ENCODE results near the gene IGSF10. TPM values are rescaled to one million over a fixed set of nuclear protein-coding genes. Genes with fewer than 3 reads are reported as not detected.

The IGSF10 gene
- polyA plus RNA-seq, 1 of the 3 experiments (the other 2 are of a cell fraction), result 15.3 TPM

DNA sequence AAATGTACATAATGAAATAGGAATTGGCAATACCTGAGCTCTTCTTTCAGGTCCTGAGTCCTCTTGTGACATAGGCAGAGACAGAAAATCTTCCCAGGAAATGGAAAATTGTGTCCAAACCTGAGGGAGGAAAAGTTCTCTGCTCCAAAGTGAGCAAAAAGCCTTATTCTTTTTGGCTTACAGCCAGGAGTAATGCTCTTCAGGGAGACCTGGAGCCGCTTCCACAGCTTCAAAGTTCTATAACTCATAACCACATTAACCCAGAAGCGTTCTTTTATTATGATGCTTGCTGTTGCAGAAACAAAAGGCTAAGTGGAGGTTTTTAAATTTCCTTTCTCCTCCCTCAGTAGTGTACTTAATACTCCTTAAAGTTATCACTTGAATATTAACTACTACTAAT, 633 bp downstream of the IGSF10 start:
- no peak for DNase-seq
- POLR2A ChIA-PET, result no interaction called here
- H3K9ac ChIP-seq, result no peak overlapping the region
- CTCF ChIA-PET, result interaction anchor here (0.8 to 4.9 kb wide), 3 partner anchors 9 to 20 kb away, joined by 3 to 22 read pairs (median 5); no protein-coding TSS in a partner anchor
- no peak overlapping the region for H3K4me2 ChIP-seq
- H3K4me3 ChIP-seq (ENCODE audit: low read depth in 2 of 2, low read length in 1 of 2), result peak overlapping the region in 1 of 2 experiments; percentile 12; a peak in 1 of 4 replicates
- no peak overlapping the region for H2AFZ ChIP-seq (ENCODE audit: low read depth)
- 28% methylated on average over 2 of the region's 2 CpGs for WGBS (ENCODE audit: low lambda C conversion rate)
- peaks cover 3% of the 10 kb centered on the region for H3F3A ChIP-seq (replicated peaks; ENCODE audit: insufficient read depth)
- no peaks in the 10 kb centered on the region for H4K20me1 ChIP-seq (ENCODE audit: insufficient read depth)
- no peak overlapping the region for H3K27ac ChIP-seq (ENCODE audit: low read depth in 2 of 2, low read length in 1 of 2)
- H3K36me3 ChIP-seq (replicated peaks in 1 of 2; ENCODE audit: control insufficient read depth in 1 of 2, insufficient read depth in 2 of 2, low read length in 1 of 2), result no peaks in the 10 kb centered on the region
- H3K9me3 ChIP-seq, result no peaks in the 10 kb centered on the region
- TF ChIP-seq, protein P1, sequence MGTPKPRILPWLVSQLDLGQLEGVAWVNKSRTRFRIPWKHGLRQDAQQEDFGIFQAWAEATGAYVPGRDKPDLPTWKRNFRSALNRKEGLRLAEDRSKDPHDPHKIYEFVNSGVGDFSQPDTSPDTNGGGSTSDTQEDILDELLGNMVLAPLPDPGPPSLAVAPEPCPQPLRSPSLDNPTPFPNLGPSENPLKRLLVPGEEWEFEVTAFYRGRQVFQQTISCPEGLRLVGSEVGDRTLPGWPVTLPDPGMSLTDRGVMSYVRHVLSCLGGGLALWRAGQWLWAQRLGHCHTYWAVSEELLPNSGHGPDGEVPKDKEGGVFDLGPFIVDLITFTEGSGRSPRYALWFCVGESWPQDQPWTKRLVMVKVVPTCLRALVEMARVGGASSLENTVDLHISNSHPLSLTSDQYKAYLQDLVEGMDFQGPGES (IDR thresholded peaks at IDR 0.05; ENCODE audit: low read depth, low read length), result no peak
- no peak for TF ChIP-seq USF1 (IDR thresholded peaks at IDR 0.05; ENCODE audit: borderline replicate concordance, low read depth)
- no peak for TF ChIP-seq ELF1 (IDR thresholded peaks at IDR 0.05)
- TF ChIP-seq TAF1 (IDR thresholded peaks at IDR 0.05; ENCODE audit: borderline replicate concordance, low read depth, low read length), result no peak
- TF ChIP-seq MEF2A (IDR thresholded peaks at IDR 0.05; ENCODE audit: borderline replicate concordance, low read depth), result no peak
- no peak for TF ChIP-seq GATA2 (CRISPR knock-in tag; IDR thresholded peaks at IDR 0.05)
- TF ChIP-seq FOXJ3 (CRISPR knock-in tag; IDR thresholded peaks at IDR 0.05), result no peak
- TF ChIP-seq RFX5 (IDR thresholded peaks at IDR 0.05; ENCODE audit: low read length), result no peak
- TF ChIP-seq MXI1 (IDR thresholded peaks at IDR 0.05; ENCODE audit: low read depth, low read length), result no peak
- no peak for TF ChIP-seq NFIC (IDR thresholded peaks at IDR 0.05; ENCODE audit: borderline replicate concordance)
- no peak for TF ChIP-seq SIN3A (IDR thresholded peaks at IDR 0.05; ENCODE audit: borderline replicate concordance, low read depth, low read length)
- no peak for TF ChIP-seq RCOR1 (IDR thresholded peaks at IDR 0.05; ENCODE audit: low read length)
- no peak for TF ChIP-seq JUND (IDR thresholded peaks at IDR 0.05)
- TF ChIP-seq FOXM1 (IDR thresholded peaks at IDR 0.05; ENCODE audit: low read depth), result no peak
- TF ChIP-seq, protein P2, sequence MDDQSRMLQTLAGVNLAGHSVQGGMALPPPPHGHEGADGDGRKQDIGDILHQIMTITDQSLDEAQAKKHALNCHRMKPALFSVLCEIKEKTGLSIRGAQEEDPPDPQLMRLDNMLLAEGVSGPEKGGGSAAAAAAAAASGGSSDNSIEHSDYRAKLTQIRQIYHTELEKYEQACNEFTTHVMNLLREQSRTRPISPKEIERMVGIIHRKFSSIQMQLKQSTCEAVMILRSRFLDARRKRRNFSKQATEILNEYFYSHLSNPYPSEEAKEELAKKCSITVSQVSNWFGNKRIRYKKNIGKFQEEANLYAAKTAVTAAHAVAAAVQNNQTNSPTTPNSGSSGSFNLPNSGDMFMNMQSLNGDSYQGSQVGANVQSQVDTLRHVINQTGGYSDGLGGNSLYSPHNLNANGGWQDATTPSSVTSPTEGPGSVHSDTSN (IDR thresholded peaks at IDR 0.05), result no peak
- TF ChIP-seq, protein P3, sequence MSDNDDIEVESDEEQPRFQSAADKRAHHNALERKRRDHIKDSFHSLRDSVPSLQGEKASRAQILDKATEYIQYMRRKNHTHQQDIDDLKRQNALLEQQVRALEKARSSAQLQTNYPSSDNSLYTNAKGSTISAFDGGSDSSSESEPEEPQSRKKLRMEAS (IDR thresholded peaks at IDR 0.05; ENCODE audit: low read depth), result no peak
- H3K4me1 ChIP-seq (ENCODE audit: control insufficient read depth in 1 of 2, insufficient read depth in 2 of 2, low read depth in 1 of 2, low read length in 1 of 2), result no peaks in the 10 kb centered on the region; a peak in 1 of 4 replicates
- H3K79me2 ChIP-seq (ENCODE audit: insufficient read depth), result no peaks in the 10 kb centered on the region
- peaks cover 10% of the 10 kb centered on the region; the same call in 1 of the 2 replicates for H3K27me3 ChIP-seq (ENCODE audit: insufficient read depth)
- no peaks in the 10 kb centered on the region for H3K9me2 ChIP-seq

DNA sequence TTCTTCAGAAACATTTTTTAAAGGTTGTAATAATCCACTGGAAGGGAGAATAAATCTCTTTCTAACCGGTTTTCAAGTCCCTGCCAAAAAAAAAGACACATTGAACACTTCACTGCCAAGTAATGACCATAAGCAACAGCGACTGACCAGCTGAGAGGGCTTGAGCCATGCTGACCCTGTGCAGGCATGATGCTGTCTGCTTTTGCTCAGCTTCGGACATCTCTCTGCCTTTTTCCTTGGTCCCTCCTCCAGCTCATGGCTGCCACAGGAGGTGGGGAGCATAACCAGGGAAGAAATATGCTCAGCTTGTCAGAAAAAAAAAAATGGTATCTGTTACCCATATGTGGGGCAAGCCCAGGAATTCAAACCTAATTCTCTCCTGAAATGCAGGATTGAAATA, 1.5 kb downstream of the IGSF10 start:
- H3K27ac ChIP-seq (ENCODE audit: low read depth in 2 of 2, low read length in 1 of 2), result no peak overlapping the region
- TF ChIP-seq FOXM1 (IDR thresholded peaks at IDR 0.05; ENCODE audit: low read depth) (no peak), CHD2 (IDR thresholded peaks at IDR 0.05; ENCODE audit: low read length, partially characterized antibody) (no peak), RXRA (IDR thresholded peaks at IDR 0.05; ENCODE audit: borderline replicate concordance, low read depth) (no peak), GABPA (IDR thresholded peaks at IDR 0.05; ENCODE audit: low read depth) (no peak), ELF1 (IDR thresholded peaks at IDR 0.05) (no peak), FOSL2 (IDR thresholded peaks at IDR 0.05; ENCODE audit: borderline replicate concordance, low read depth) (no peak), RAD21 (IDR thresholded peaks at IDR 0.05; ENCODE audit: low read length) (no peak)
- TF ChIP-seq, protein P2 (IDR thresholded peaks at IDR 0.05), result no peak
- TF ChIP-seq, protein P4, sequence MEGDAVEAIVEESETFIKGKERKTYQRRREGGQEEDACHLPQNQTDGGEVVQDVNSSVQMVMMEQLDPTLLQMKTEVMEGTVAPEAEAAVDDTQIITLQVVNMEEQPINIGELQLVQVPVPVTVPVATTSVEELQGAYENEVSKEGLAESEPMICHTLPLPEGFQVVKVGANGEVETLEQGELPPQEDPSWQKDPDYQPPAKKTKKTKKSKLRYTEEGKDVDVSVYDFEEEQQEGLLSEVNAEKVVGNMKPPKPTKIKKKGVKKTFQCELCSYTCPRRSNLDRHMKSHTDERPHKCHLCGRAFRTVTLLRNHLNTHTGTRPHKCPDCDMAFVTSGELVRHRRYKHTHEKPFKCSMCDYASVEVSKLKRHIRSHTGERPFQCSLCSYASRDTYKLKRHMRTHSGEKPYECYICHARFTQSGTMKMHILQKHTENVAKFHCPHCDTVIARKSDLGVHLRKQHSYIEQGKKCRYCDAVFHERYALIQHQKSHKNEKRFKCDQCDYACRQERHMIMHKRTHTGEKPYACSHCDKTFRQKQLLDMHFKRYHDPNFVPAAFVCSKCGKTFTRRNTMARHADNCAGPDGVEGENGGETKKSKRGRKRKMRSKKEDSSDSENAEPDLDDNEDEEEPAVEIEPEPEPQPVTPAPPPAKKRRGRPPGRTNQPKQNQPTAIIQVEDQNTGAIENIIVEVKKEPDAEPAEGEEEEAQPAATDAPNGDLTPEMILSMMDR (IDR thresholded peaks at IDR 0.05), result no peak

More for the DNA sequence above, 1.5 kb downstream of the IGSF10 start:
- H3K4me2 ChIP-seq, result no peak overlapping the region
- no peak overlapping the region for H3K4me3 ChIP-seq (ENCODE audit: low read depth in 2 of 2, low read length in 1 of 2)
- H3K9ac ChIP-seq, result no peak overlapping the region
- no peaks in the 10 kb centered on the region for H3K9me2 ChIP-seq
- H3K4me1 ChIP-seq (ENCODE audit: control insufficient read depth in 1 of 2, insufficient read depth in 2 of 2, low read depth in 1 of 2, low read length in 1 of 2), result no peaks in the 10 kb centered on the region; a peak in 1 of 4 replicates
- no peaks in the 10 kb centered on the region for H3K79me2 ChIP-seq (ENCODE audit: insufficient read depth)
- CTCF ChIA-PET, result interaction anchor here (1.4 to 4.9 kb wide), 2 partner anchors 9 to 20 kb away, joined by 5 to 22 read pairs; no protein-coding TSS in a partner anchor
- H3K36me3 ChIP-seq (replicated peaks in 1 of 2; ENCODE audit: control insufficient read depth in 1 of 2, insufficient read depth in 2 of 2, low read length in 1 of 2), result no peaks in the 10 kb centered on the region
- peaks cover 3% of the 10 kb centered on the region for H3F3A ChIP-seq (replicated peaks; ENCODE audit: insufficient read depth)
- peaks cover 10% of the 10 kb centered on the region; the same call in 1 of the 2 replicates for H3K27me3 ChIP-seq (ENCODE audit: insufficient read depth)
- no peak for DNase-seq
- H4K20me1 ChIP-seq (ENCODE audit: insufficient read depth), result no peaks in the 10 kb centered on the region
- H2AFZ ChIP-seq (ENCODE audit: low read depth), result no peak overlapping the region
- WGBS (ENCODE audit: low lambda C conversion rate), result 14% methylated on average over 2 of the region's 3 CpGs
- POLR2A ChIA-PET, result no interaction called here
- H3K9me3 ChIP-seq, result no peaks in the 10 kb centered on the region
